NT2/D1 (cell line): ENCODE measurements around the gene TRPM6.

Experiments
- SUZ12 ChIP-seq: IDR thresholded peaks from 2 replicates; pipeline ENCODE4 v1.6.1; 2011; ENCODE audit not compliant: insufficient read length, insufficient read depth; ENCODE audit errors: extremely low read depth
- YY1 ChIP-seq: IDR thresholded peaks from 2 replicates; pipeline ENCODE4 v1.6.1; 2011; ENCODE audit not compliant: insufficient read length, insufficient read depth
- ZNF274 ChIP-seq: IDR thresholded peaks from 2 replicates; pipeline ENCODE4 v1.6.1; 2011; ENCODE audit warnings: mild to moderate bottlenecking, low read depth, low read length

- TF ChIP-seq ZNF274 (no peak), YY1 (no peak), SUZ12 (no peak)
Observed at GRCh38 chr9:74817816-74818215, 69.9 kb downstream of the TRPM6 start.
